ENCODE results near the gene PPIP5K1. TPM values are rescaled to one million over a fixed set of nuclear protein-coding genes. Genes with fewer than 3 reads are reported as not detected.
"Not testable (repeated sequence)": the region's sequence is repeated elsewhere in the genome, so short reads cannot be mapped to it uniquely, and the experiment has no call there.

Gene PPIP5K1
- total RNA-seq, 1 donor, result 9.9 TPM

GRCh38 chr15:43563793-43564192 lies 26.2 kb downstream of the PPIP5K1 start:
- H3K4me3 ChIP-seq (ENCODE audit: low read length); H3K4me1 ChIP-seq (ENCODE audit: insufficient read depth, low read length); H3K9me3 ChIP-seq (ENCODE audit: low read depth, low read length); H3K27me3 ChIP-seq (ENCODE audit: insufficient read depth, low read length): not testable (repeated sequence)

- not testable (repeated sequence) for H3K4me1 ChIP-seq (ENCODE audit: insufficient read depth, low read length); H3K9me3 ChIP-seq (ENCODE audit: low read depth, low read length); H3K4me3 ChIP-seq (ENCODE audit: low read length); H3K27me3 ChIP-seq (ENCODE audit: insufficient read depth, low read length)
Observed at GRCh38 chr15:43562753-43563152, 27.3 kb downstream of the PPIP5K1 start.

GRCh38 chr15:43552986-43553385 lies 37.0 kb downstream of the PPIP5K1 start:
- Histone ChIP-seq H3K27me3 (ENCODE audit: insufficient read depth, low read length) (no peaks in the 10 kb centered on the region), H3K4me3 (ENCODE audit: low read length) (no peak overlapping the region), H3K4me1 (ENCODE audit: insufficient read depth, low read length) (no peaks in the 10 kb centered on the region), H3K9me3 (ENCODE audit: low read depth, low read length) (no peaks in the 10 kb centered on the region)

- no peaks in the 10 kb centered on the region for H3K9me3 ChIP-seq (ENCODE audit: low read depth, low read length)
- no peaks in the 10 kb centered on the region for H3K27me3 ChIP-seq (ENCODE audit: insufficient read depth, low read length)
- no peaks in the 10 kb centered on the region for H3K4me1 ChIP-seq (ENCODE audit: insufficient read depth, low read length)
- no peak overlapping the region for H3K4me3 ChIP-seq (ENCODE audit: low read length)
Observed at GRCh38 chr15:43552256-43552655, 37.8 kb downstream of the PPIP5K1 start.

GRCh38 chr15:43550527-43551363 lies 39.3 kb downstream of the PPIP5K1 start:
- Histone ChIP-seq H3K4me1 (ENCODE audit: insufficient read depth, low read length) (no peaks in the 10 kb centered on the region), H3K9me3 (ENCODE audit: low read depth, low read length) (no peaks in the 10 kb centered on the region), H3K27me3 (ENCODE audit: insufficient read depth, low read length) (no peaks in the 10 kb centered on the region), H3K4me3 (ENCODE audit: low read length) (no peak overlapping the region)

GRCh38 chr15:43547539-43547938 lies 42.5 kb downstream of the PPIP5K1 start:
- H3K9me3 ChIP-seq (ENCODE audit: low read depth, low read length), result no peaks in the 10 kb centered on the region
- H3K4me1 ChIP-seq (ENCODE audit: insufficient read depth, low read length), result no peaks in the 10 kb centered on the region
- no peaks in the 10 kb centered on the region for H3K27me3 ChIP-seq (ENCODE audit: insufficient read depth, low read length)
- H3K4me3 ChIP-seq (ENCODE audit: low read length), result no peak overlapping the region

GRCh38 chr15:43545426-43545825 lies 44.6 kb downstream of the PPIP5K1 start:
- no peak overlapping the region for H3K4me3 ChIP-seq (ENCODE audit: low read length)
- no peaks in the 10 kb centered on the region for H3K9me3 ChIP-seq (ENCODE audit: low read depth, low read length)
- H3K4me1 ChIP-seq (ENCODE audit: insufficient read depth, low read length), result no peaks in the 10 kb centered on the region

GRCh38 chr15:43544266-43544665 lies 45.7 kb downstream of the PPIP5K1 start:
- no peak overlapping the region for H3K4me3 ChIP-seq (ENCODE audit: low read length)
- H3K9me3 ChIP-seq (ENCODE audit: low read depth, low read length), result no peaks in the 10 kb centered on the region
- no peaks in the 10 kb centered on the region for H3K27me3 ChIP-seq (ENCODE audit: insufficient read depth, low read length)
- H3K4me1 ChIP-seq (ENCODE audit: insufficient read depth, low read length), result no peaks in the 10 kb centered on the region

More at GRCh38 chr15:43545426-43545825, 44.6 kb downstream of the PPIP5K1 start:
- H3K27me3 ChIP-seq (ENCODE audit: insufficient read depth, low read length), result no peaks in the 10 kb centered on the region

GRCh38 chr15:43541785-43542184 lies 48.2 kb downstream of the PPIP5K1 start:
- Histone ChIP-seq H3K4me3 (ENCODE audit: low read length) (no peak overlapping the region), H3K4me1 (ENCODE audit: insufficient read depth, low read length) (no peaks in the 10 kb centered on the region), H3K9me3 (ENCODE audit: low read depth, low read length) (no peaks in the 10 kb centered on the region), H3K27me3 (ENCODE audit: insufficient read depth, low read length) (no peaks in the 10 kb centered on the region)

- H3K4me3 ChIP-seq (ENCODE audit: low read length), result no peak overlapping the region
- no peaks in the 10 kb centered on the region for H3K4me1 ChIP-seq (ENCODE audit: insufficient read depth, low read length)
- H3K27me3 ChIP-seq (ENCODE audit: insufficient read depth, low read length), result no peaks in the 10 kb centered on the region
Observed at GRCh38 chr15:43538091-43538490, 51.9 kb downstream of the PPIP5K1 start.

GRCh38 chr15:43534897-43535296 lies 55.1 kb downstream of the PPIP5K1 start:
- Histone ChIP-seq H3K4me1 (ENCODE audit: insufficient read depth, low read length) (no peaks in the 10 kb centered on the region), H3K9me3 (ENCODE audit: low read depth, low read length) (no peaks in the 10 kb centered on the region), H3K4me3 (ENCODE audit: low read length) (no peak overlapping the region), H3K27me3 (ENCODE audit: insufficient read depth, low read length) (no peaks in the 10 kb centered on the region)

More at GRCh38 chr15:43538091-43538490, 51.9 kb downstream of the PPIP5K1 start:
- H3K9me3 ChIP-seq (ENCODE audit: low read depth, low read length), result no peaks in the 10 kb centered on the region

- not testable (repeated sequence) for H3K4me1 ChIP-seq (ENCODE audit: insufficient read depth, low read length); H3K4me3 ChIP-seq (ENCODE audit: low read length); H3K9me3 ChIP-seq (ENCODE audit: low read depth, low read length); H3K27me3 ChIP-seq (ENCODE audit: insufficient read depth, low read length)
Observed at GRCh38 chr15:43532826-43533225, 57.2 kb downstream of the PPIP5K1 start.

- Histone ChIP-seq H3K9me3 (ENCODE audit: low read depth, low read length) (no peaks in the 10 kb centered on the region), H3K27me3 (ENCODE audit: insufficient read depth, low read length) (no peaks in the 10 kb centered on the region), H3K4me1 (ENCODE audit: insufficient read depth, low read length) (no peaks in the 10 kb centered on the region), H3K4me3 (ENCODE audit: low read length) (no peak overlapping the region)
Observed at GRCh38 chr15:43531018-43531670, 58.9 kb downstream of the PPIP5K1 start.

GRCh38 chr15:43529587-43530345 lies 60.2 kb downstream of the PPIP5K1 start:
- Histone ChIP-seq H3K4me3 (ENCODE audit: low read length) (no peak overlapping the region), H3K9me3 (ENCODE audit: low read depth, low read length) (no peaks in the 10 kb centered on the region)

GRCh38 chr15:43529141-43529540 lies 60.9 kb downstream of the PPIP5K1 start:
- H3K4me3 ChIP-seq (ENCODE audit: low read length), result no peak overlapping the region
- H3K27me3 ChIP-seq (ENCODE audit: insufficient read depth, low read length), result no peaks in the 10 kb centered on the region
- no peaks in the 10 kb centered on the region for H3K9me3 ChIP-seq (ENCODE audit: low read depth, low read length)
- no peaks in the 10 kb centered on the region for H3K4me1 ChIP-seq (ENCODE audit: insufficient read depth, low read length)

More at GRCh38 chr15:43529587-43530345, 60.2 kb downstream of the PPIP5K1 start:
- H3K27me3 ChIP-seq (ENCODE audit: insufficient read depth, low read length), result no peaks in the 10 kb centered on the region
- H3K4me1 ChIP-seq (ENCODE audit: insufficient read depth, low read length), result no peaks in the 10 kb centered on the region
